Measurements from ENCODE around the gene CPVL.

CPVL gene

DNA sequence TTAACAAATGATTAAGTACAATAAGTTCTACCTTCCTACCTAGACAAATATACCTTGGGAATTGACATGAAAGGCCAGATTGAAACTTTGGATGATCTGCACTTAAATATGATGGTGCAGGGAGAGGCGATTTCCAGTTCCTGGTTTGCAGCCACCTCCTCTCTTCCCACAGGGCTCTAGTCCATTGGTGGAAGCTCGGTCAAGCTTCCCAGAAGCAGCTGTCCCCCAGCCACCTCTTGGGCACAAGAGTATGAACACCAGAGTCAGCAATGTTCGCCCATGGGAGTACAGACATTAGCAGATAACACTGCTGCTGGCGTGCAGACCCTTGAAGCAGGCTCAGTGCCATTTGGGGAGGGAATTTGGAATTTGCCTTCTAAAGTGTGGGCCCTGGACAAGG, 1.5 kb upstream of the CPVL start:
- TF ChIP-seq JUND (IDR thresholded peaks at IDR 0.05; ENCODE audit: low read depth) = no peak
- no peak for DNase-seq (ENCODE audit: low read depth in 1 of 2, low spot score in 1 of 2)
- in situ Hi-C loops (cut with HindIII; ENCODE audit: low pct_unique_long_range_greater_than_20kb, low sequenced_read_pairs) = no loop called here

DNA sequence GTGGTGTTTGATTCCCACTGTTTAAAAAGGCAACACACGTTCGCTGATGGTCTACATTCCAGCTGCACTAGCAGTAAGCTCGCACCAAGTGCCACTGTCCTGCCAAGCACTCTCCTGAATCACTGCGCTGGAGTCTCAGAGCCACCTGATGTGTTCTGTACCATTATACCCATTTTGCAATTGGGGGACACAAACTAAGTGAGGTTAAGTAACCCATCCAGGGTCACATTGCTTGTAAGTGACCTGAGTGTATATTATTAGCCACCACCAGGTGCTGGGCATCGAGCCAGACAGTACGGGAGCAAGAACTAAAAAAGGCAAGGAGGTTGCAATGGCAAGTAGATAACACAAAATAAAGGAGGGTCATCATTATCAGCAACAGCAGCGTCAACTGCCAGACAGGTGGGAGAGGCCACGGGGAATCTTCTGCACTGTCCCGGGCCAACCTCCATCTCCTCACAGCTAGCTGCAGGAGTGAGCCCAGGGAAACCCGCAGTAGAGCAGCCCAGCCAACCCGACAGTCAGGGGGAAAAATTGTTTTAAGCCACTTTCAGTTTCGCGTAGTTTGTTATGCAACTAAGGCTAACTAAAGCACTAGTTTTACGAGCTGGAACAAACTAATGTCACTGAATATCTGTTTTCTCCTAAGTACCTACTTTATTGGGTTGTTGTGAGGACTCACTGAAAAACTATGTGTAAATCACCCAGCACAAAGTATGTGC, 712 bp upstream of the CPVL start:
- no peak for TF ChIP-seq JUND (IDR thresholded peaks at IDR 0.05; ENCODE audit: low read depth)
- DNase-seq (ENCODE audit: low read depth in 1 of 2, low spot score in 1 of 2) = peak; percentile 28 to 46
- in situ Hi-C loops (cut with HindIII; ENCODE audit: low pct_unique_long_range_greater_than_20kb, low sequenced_read_pairs) = no loop called here

DNA sequence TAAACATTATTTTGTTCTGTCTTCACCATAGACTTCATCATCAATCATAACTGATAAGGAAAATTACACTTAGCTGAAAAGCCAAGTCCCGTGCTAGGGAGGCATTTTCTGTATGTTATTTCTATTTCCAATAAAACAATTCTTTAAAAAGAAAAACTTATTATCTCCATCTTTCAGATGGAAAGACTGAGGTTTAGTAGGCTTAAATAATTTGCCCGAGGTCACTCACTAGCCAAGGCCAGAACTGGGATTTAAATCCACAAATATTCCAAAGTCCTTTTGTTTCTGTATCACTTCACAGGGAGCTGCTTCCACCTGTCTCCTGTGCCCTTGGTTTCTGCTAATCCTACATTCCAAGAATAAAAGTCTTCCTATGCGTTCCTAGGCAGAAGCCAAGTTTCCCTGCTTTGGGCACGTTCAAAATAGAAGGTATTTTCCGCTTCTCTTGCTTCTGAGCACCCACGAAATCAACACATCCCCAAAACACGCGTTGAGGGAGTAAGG, 732 bp downstream of the CPVL start:
- DNase-seq (ENCODE audit: low read depth in 1 of 2, low spot score in 1 of 2) = no peak
- no peak for TF ChIP-seq JUND (IDR thresholded peaks at IDR 0.05; ENCODE audit: low read depth)
- in situ Hi-C loops (cut with HindIII; ENCODE audit: low pct_unique_long_range_greater_than_20kb, low sequenced_read_pairs) = no loop called here

DNA sequence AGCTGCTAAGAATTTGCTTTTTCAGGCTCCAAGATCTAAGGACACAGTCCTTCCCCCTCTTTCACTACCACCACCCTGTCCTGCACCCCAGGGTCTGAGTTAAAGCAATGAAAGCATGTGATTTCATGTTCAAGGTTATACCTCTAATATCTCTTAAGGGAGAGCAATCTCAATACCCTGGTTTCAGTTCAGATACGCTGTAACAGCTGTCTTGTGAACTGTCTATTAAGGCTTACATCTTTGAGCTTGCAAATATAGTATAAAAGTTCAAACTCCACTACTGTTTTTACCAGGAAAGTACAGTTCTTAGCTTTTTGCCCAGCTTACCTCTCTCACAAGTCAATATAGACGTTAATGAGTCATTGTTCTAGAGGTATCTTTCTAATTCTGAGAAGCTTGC, 2.6 kb downstream of the CPVL start:
- in situ Hi-C loops (cut with HindIII; ENCODE audit: low pct_unique_long_range_greater_than_20kb, low sequenced_read_pairs) = no loop called here
- no peak for TF ChIP-seq JUND (IDR thresholded peaks at IDR 0.05; ENCODE audit: low read depth)
- DNase-seq (ENCODE audit: low read depth in 1 of 2, low spot score in 1 of 2) = no peak

DNA sequence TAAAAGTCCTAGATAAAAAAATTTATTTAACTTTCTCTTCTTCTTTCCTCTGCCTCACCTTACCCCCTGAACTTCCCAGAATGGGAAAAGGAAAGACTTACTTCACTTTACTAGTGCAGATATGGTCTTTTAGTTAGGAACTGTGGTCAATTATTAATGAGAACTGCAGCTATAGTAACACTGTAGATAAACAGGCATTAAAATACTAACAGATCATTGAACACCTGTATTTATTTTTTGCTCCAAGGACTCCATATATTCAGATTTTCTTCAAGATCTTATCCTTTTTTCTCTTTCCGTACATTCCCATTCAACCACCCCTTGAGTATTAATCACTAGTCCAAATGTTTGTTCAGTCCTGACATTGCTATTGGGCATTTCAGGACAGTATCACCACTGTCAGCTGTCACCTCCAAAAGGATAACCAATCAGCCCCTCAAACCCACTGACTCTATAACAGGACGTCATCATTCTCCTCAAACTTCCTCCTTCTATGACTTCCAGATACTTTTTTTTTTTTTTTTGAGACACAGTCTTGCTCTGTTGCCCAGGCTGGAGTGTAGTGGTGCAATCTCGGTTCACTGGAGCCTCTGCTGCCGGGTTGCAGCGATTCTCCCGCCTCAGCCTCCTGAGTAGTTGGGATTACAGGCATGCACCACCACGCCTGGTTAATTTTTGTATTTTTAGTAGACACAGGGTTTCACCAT, 4.2 kb downstream of the CPVL start:
- no peak for DNase-seq (ENCODE audit: low read depth in 1 of 2, low spot score in 1 of 2)
- in situ Hi-C loops (cut with HindIII; ENCODE audit: low pct_unique_long_range_greater_than_20kb, low sequenced_read_pairs) = no loop called here
- TF ChIP-seq JUND (IDR thresholded peaks at IDR 0.05; ENCODE audit: low read depth) = no peak

DNA sequence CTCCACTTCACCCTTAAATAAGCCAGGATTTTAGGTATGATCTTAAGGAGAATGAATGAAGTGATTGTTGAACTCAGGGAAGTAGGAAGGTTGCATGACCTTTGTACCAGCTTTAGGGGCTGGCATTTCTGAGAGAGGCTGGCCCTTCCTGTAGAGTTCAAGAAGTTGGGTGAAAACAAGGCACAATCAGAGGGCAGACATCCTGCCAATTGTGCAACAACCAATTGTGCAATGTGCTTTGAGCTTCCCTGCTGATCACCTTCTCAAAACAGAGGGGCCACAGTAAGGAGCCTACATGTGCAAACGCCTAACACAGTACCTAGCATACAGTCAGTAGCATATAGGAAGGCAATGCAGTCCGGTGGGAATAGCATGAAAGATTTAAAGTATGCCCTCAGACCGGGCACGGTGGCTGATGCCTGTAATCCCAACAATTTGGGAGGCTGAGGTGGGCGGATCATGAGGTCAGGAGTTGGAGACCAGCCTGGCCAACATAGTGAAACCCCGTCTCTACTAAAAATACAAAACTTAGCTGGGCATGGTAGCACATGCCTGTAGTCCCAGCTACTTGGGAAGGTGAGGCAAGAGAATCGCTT, 5.4 kb downstream of the CPVL start:
- DNase-seq (ENCODE audit: low read depth in 1 of 2, low spot score in 1 of 2) = no peak

DNA sequence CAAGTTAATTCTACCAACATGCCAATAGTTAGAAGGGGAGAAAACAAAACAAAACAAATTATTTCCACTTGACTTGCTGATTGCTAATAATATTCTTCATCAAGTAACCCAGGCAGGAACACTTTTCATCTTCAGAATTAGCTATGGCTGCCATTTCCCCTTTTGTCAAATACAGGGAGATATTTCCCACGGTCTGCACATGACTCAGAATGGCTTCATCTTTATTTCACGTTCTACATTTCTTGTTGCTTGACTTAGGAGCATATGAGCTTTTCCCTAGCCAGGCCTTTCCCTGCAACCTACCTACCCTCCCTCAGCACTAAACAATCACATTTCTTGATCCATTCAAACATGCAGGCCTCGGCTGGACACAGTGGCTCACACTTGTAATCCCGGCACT, 6.5 kb downstream of the CPVL start:
- in situ Hi-C loops (cut with HindIII; ENCODE audit: low pct_unique_long_range_greater_than_20kb, low sequenced_read_pairs) = no loop called here
- no peak for TF ChIP-seq JUND (IDR thresholded peaks at IDR 0.05; ENCODE audit: low read depth)
- no peak for DNase-seq (ENCODE audit: low read depth in 1 of 2, low spot score in 1 of 2)

More for the DNA sequence above, 5.4 kb downstream of the CPVL start:
- in situ Hi-C loops (cut with HindIII; ENCODE audit: low pct_unique_long_range_greater_than_20kb, low sequenced_read_pairs) = no loop called here
- no peak for TF ChIP-seq JUND (IDR thresholded peaks at IDR 0.05; ENCODE audit: low read depth)

DNA sequence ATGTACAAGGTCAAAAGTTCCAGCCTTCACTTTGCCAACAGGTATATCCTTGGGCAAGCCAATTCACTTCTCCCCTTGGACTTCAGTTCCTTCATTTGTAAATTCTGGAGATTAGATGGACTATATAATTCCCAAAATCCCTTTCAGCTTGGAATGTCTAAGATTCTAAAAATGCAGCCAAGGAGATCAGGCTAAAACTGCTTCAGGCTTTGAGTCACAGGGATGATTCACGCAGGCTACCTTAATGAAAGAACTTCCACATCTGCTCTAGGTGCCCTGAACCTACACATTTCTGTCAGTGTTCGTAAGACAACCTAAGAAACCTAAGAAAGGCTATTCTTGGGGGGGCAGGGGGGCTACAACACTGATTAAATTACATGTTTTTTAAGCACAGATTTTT, 7.1 kb downstream of the CPVL start:
- no peak for TF ChIP-seq JUND (IDR thresholded peaks at IDR 0.05; ENCODE audit: low read depth)
- no peak for DNase-seq (ENCODE audit: low read depth in 1 of 2, low spot score in 1 of 2)
- in situ Hi-C loops (cut with HindIII; ENCODE audit: low pct_unique_long_range_greater_than_20kb, low sequenced_read_pairs) = no loop called here

DNA sequence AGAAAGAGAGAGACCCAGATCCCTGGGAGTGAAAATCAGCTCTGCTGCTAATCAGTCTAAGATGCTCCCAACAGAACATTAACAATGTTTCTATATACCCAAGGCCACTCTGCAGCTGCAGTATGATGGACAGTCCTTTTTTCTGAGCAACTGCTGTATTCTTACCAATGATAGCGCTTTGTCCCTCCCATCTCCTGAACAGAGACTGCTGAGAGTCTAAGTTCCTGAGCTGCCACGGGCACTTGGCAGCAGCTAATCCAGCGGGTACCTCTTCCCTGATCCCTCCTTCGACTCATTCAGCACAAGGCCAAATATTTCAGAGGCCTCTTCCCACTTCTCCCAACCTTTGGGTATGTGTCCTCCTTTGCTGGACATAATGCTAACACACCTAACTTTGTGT, 7.7 kb downstream of the CPVL start:
- no peak for DNase-seq (ENCODE audit: low read depth in 1 of 2, low spot score in 1 of 2)
- TF ChIP-seq JUND (IDR thresholded peaks at IDR 0.05; ENCODE audit: low read depth) = no peak
- in situ Hi-C loops (cut with HindIII; ENCODE audit: low pct_unique_long_range_greater_than_20kb, low sequenced_read_pairs) = no loop called here

DNA sequence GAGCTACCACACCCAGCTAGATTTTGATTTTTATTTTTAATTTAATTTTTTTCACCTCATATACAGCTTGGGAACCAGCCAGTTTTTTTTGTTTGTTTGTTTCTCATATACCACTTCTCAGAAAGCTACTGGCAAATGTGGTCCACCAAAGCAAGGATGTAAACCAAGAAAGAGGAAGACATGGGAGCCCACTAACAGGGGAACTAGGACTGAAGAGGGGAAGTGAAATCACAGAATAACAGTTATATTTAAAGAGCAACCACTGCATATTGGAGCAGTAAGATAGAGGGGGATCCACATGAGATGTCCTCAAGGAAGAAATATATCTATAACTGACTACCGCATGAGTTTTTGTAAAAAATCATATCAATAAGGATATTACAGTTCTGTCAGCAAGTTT, 10.5 kb downstream of the CPVL start:
- in situ Hi-C loops (cut with HindIII; ENCODE audit: low pct_unique_long_range_greater_than_20kb, low sequenced_read_pairs) = no loop called here
- no peak for DNase-seq (ENCODE audit: low read depth in 1 of 2, low spot score in 1 of 2)
- TF ChIP-seq JUND (IDR thresholded peaks at IDR 0.05; ENCODE audit: low read depth) = no peak

DNA sequence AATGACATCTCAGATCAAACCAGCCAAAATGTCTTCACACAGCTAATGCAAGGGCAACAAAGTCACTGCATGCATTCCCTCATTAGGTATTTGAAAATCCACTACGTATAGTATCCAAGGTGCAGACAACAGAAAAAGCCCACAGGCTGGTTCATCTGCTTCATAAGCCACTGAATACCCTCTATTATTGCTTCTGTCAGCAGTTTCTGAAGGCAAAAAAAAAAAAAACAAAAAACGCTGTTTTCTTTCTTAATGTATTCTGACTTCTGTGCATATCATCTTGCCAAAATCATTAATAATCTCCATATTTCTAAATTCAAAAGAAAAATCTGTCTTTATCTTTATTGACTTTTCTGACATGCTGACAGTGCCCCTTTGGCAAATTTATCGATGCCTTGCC, 13.4 kb downstream of the CPVL start:
- in situ Hi-C loops (cut with HindIII; ENCODE audit: low pct_unique_long_range_greater_than_20kb, low sequenced_read_pairs) = no loop called here
- DNase-seq (ENCODE audit: low read depth in 1 of 2, low spot score in 1 of 2) = no peak
- TF ChIP-seq JUND (IDR thresholded peaks at IDR 0.05; ENCODE audit: low read depth) = no peak

DNA sequence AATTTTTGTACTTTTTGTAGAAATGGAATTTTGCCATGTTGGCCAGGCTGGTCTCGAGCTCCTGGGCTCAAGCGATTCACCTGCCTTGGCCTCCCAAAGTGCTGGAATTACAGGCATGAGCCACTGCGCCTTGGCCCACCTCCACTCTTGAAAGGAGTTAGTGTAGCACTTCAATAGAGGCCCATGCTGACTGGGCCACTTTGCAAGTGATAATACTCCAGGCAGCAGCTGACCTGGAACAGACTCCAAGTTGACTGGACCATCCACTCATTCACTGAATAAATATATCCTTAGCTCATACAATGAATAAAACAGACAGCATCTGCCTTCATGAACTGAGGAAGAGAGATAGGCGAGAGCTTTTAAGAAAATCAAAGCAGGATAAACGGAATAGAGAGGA, 14.7 kb downstream of the CPVL start:
- in situ Hi-C loops (cut with HindIII; ENCODE audit: low pct_unique_long_range_greater_than_20kb, low sequenced_read_pairs) = no loop called here
- no peak for TF ChIP-seq JUND (IDR thresholded peaks at IDR 0.05; ENCODE audit: low read depth)
- DNase-seq (ENCODE audit: low read depth in 1 of 2, low spot score in 1 of 2) = no peak

DNA sequence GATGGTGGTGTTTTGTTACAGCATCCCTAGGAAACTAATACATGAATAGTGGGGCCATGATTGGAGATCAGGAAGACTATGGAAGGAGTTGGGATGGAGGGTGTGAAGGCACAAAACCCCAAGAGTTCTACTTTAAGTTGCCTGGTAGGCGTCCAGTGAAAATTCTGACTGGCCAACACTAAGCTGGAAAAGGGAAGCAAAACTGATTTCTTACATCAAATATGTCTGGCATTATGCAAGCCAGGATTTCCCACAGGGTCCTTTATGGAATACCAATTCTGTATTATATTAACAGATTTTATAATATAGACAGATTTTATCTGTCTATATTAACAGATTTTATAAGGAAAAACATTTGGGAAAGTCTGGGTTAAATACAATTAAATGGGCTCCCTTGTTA, 16.2 kb downstream of the CPVL start:
- DNase-seq (ENCODE audit: low read depth in 1 of 2, low spot score in 1 of 2) = no peak
- in situ Hi-C loops (cut with HindIII; ENCODE audit: low pct_unique_long_range_greater_than_20kb, low sequenced_read_pairs) = no loop called here

More for the DNA sequence above, 16.2 kb downstream of the CPVL start:
- no peak for TF ChIP-seq JUND (IDR thresholded peaks at IDR 0.05; ENCODE audit: low read depth)
